ENCODE results near the gene WNK2. TPM values are rescaled to one million over a fixed set of nuclear protein-coding genes. Genes with fewer than 3 reads are reported as not detected.

WNK2 gene
- total and polyA plus RNA-seq, 2 donors (not counting 3 experiments of a cell fraction or from before 2014, with no cell fraction given) = not detected

DNA sequence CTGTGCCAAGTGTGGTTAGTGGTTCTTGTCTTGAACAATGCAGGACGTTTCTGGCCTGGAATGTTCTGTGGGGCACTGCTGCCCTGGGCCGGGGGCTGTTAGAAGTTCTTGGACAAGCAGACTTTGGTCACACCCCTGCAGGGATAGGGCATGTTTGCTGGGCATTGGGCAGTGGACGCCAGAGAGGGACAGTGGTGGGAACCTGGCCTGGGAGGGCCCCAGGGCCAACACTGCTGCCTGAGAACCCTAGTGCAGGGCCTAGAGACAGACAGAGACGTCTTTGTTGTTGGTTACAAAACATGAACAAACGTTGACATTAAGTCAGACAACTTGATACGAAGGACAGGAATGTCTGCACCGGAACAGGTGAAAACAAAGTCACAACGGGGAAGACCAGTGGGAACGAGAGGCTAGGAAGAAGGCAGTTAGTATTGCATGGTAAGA is 57.0 kb downstream of the WNK2 start:
- Histone ChIP-seq H4K20me1 (replicated peaks; ENCODE audit: control insufficient read depth, extremely low read depth, insufficient read depth, low read length) (no peaks in the 10 kb centered on the region), H3K36me3 (ENCODE audit: control insufficient read depth in 2 of 2, extremely low read depth in 1 of 2, insufficient read depth in 2 of 2, low read length in 2 of 2) (no peaks in the 10 kb centered on the region), H3K27me3 (ENCODE audit: control insufficient read depth in 2 of 2, insufficient read depth in 2 of 2, low read length in 2 of 2) (no peaks in the 10 kb centered on the region), H3K4me2 (ENCODE audit: insufficient read depth, low read length) (no peak overlapping the region), H3K79me2 (ENCODE audit: control insufficient read depth, insufficient read depth, low read length) (no peaks in the 10 kb centered on the region), H3K9me1 (replicated peaks; ENCODE audit: control insufficient read depth, extremely low read depth, insufficient read depth, low read length) (no peaks in the 10 kb centered on the region), H3K4me3 (replicated peaks in 1 of 3; ENCODE audit: insufficient read depth in 1 of 3, low read depth in 1 of 3, low read length in 3 of 3) (no peak overlapping the region), H3K27ac (ENCODE audit: insufficient read depth, low read depth, low read length) (no peak overlapping the region), H2AFZ (ENCODE audit: low read depth, low read length) (no peak overlapping the region), H3K9me3 (replicated peaks; ENCODE audit: control insufficient read depth, insufficient read depth, low read length) (no peaks in the 10 kb centered on the region), H3K4me1 (ENCODE audit: control insufficient read depth, extremely low read depth, insufficient read depth, low read length) (no peaks in the 10 kb centered on the region), H3K9ac (replicated peaks; ENCODE audit: extremely low read depth, insufficient read depth, low read length) (no peak overlapping the region)
- no TSS peak for BruUV-seq (replicated peaks)
- dilution Hi-C loops (cut with MboI; ENCODE audit: extremely low pct_ligation_motif_present, low sequenced_read_pairs) = no loop called here
- CTCF ChIA-PET = no interaction called here
- intact Hi-C loops (cut with micrococcal nuclease) = no loop called here
- TF ChIP-seq FOS (IDR thresholded peaks at IDR 0.05; ENCODE audit: borderline replicate concordance, insufficient read depth, low read length) (no peak), POLR2AphosphoS5 (IDR thresholded peaks at IDR 0.05; ENCODE audit: insufficient read depth, low read depth, low read length) (no peak), JUN (IDR thresholded peaks at IDR 0.05; ENCODE audit: borderline replicate concordance, insufficient read depth, insufficient read length, low read depth) (no peak), EZH2 (IDR thresholded peaks at IDR 0.05; ENCODE audit: borderline replicate concordance, low read depth, low read length, severe bottlenecking) (no peak), POLR2A (IDR thresholded peaks at IDR 0.05; ENCODE audit: low read depth, low read length) (no peak), MYC (IDR thresholded peaks at IDR 0.05; ENCODE audit: low read depth, low read length) (no peak), GATA2 (IDR thresholded peaks at IDR 0.05; ENCODE audit: insufficient read depth, insufficient read length, low read depth, low read length) (no peak)
- TF ChIP-seq, protein P1, sequence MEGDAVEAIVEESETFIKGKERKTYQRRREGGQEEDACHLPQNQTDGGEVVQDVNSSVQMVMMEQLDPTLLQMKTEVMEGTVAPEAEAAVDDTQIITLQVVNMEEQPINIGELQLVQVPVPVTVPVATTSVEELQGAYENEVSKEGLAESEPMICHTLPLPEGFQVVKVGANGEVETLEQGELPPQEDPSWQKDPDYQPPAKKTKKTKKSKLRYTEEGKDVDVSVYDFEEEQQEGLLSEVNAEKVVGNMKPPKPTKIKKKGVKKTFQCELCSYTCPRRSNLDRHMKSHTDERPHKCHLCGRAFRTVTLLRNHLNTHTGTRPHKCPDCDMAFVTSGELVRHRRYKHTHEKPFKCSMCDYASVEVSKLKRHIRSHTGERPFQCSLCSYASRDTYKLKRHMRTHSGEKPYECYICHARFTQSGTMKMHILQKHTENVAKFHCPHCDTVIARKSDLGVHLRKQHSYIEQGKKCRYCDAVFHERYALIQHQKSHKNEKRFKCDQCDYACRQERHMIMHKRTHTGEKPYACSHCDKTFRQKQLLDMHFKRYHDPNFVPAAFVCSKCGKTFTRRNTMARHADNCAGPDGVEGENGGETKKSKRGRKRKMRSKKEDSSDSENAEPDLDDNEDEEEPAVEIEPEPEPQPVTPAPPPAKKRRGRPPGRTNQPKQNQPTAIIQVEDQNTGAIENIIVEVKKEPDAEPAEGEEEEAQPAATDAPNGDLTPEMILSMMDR (IDR thresholded peaks at IDR 0.05; ENCODE audit: extremely low read depth in 1 of 2, insufficient read depth in 1 of 2, low read depth in 1 of 2, low read length in 2 of 2) = no peak
- TF ChIP-seq, protein P2, sequence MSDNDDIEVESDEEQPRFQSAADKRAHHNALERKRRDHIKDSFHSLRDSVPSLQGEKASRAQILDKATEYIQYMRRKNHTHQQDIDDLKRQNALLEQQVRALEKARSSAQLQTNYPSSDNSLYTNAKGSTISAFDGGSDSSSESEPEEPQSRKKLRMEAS (IDR thresholded peaks at IDR 0.05; ENCODE audit: insufficient read depth, insufficient read length) = no peak
- POLR2A ChIA-PET = no interaction called here
- FAIRE-seq (no peak), DNase-seq (ENCODE audit: low read depth, low spot score) (no peak)

Measured in endothelial cell of umbilical vein (primary cell).